ENCODE data around the gene TRAK1. TPM values are rescaled to one million over a fixed set of nuclear protein-coding genes. Genes with fewer than 3 reads are reported as not detected.

The TRAK1 gene
- total RNA-seq, 1 donor: 36.9 TPM

DNA sequence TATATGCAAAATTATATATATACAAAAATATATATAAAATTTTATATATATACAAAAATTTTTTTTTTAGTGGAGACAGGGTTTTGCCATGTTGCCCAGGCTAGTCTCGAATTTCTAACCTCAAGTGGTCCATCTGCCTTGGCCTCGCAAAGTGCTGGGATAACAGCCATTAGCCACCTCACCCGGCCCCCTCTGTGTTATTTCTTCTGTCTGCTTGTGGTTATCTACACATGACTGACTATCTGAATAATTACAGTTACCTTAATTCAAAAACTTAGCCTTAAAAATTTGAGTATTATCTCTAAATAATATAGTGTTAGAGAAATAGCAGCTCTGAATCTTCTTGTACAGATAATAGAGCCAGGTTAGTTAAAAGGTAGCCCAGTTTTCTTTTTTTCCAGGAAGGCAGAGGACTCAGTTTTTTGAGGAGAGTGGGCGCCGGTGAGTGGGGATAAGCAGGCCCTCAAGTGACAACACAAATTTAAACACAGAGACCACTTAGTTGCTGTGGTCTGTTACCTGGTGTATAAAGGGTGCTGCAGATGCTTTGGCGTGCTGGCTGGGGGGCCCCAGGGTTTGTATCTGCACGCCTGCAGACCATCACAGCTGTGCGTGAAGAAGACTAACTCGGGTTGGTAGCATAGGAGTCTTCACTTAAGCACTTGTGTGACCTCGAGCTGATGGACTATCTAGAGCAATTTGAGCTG, 83.7 kb downstream of the TRAK1 start:
- no peak for DNase-seq (ENCODE audit: low read depth in 2 of 3, low spot score in 2 of 3)

GRCh38 chr3:42175386-42176240, 84.5 kb downstream of the TRAK1 start:
- DNase-seq (ENCODE audit: low read depth in 2 of 3, low spot score in 2 of 3): no peak

DNA sequence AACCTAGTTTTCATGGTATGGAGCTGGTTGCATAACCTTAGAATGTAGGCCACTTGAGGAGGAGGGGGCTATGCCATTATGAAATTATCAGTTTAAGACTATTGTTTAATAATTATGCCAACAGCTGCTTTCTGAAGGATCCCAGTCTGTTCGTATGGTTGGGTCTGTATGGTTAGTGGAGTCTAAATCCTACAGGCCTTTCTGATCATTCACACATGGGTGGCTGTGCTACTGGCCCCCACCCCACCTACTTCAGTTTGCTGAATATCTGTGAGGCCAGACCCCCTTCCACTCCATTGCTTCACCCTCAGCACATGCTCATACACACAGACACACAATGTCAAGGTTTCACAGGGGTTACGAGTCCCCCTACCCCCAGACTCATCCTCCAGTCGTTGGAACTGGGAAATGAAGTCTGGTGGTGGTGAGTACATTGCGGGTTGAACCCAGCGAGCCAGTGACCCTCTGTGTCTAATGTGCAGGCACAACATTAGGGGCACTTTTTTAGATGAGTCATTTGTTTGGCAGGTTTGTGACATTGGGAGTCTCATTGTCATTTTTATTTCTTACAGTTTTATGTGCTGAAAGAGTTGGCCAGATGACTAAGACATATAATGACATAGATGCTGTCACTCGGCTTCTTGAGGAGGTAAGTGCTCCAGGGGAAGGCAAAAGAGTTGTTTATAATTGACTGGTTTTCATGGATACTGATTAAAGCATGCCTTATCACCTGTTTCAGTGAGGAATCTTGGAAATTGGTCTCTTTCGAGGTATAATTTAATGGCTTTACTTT, 85.3 kb downstream of the TRAK1 start:
- no peak for DNase-seq (ENCODE audit: low read depth in 2 of 3, low spot score in 2 of 3)

- no peak for DNase-seq (ENCODE audit: low read depth in 2 of 3, low spot score in 2 of 3)
Observed at GRCh38 chr3:42177068-42177800, 86.1 kb downstream of the TRAK1 start.

- DNase-seq (ENCODE audit: low read depth in 2 of 3, low spot score in 2 of 3): no peak
Observed at GRCh38 chr3:42177801-42178150, 86.6 kb downstream of the TRAK1 start.

GRCh38 chr3:42179110-42179725, 88.1 kb downstream of the TRAK1 start:
- no peak for DNase-seq (ENCODE audit: low read depth in 2 of 3, low spot score in 2 of 3)

GRCh38 chr3:42180901-42181300, 89.7 kb downstream of the TRAK1 start:
- no peak for DNase-seq (ENCODE audit: low read depth in 2 of 3, low spot score in 2 of 3)

DNA sequence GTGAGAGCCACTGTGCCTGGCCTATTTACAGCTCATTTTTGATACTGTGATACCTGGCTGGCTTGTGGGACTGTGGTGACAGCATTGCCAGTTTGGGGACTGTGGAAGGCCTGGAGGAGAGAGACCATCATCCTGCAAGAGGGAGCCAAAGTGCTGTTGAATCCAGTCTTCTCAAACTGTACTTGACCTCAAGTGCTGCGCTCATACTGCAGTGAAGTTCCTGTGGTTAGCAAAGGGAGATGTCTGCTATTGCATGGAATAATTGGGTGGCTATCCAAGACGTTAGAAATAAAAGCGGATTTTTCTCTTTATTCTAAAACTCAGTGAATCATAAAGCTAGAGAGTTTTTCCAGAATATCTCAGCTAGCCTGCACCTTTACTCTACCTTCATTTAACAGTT, 91.4 kb downstream of the TRAK1 start:
- DNase-seq (ENCODE audit: low read depth in 2 of 3, low spot score in 2 of 3): no peak

- DNase-seq (ENCODE audit: low read depth in 2 of 3, low spot score in 2 of 3): no peak
Observed at GRCh38 chr3:42183991-42184632, 93.0 kb downstream of the TRAK1 start.

DNA sequence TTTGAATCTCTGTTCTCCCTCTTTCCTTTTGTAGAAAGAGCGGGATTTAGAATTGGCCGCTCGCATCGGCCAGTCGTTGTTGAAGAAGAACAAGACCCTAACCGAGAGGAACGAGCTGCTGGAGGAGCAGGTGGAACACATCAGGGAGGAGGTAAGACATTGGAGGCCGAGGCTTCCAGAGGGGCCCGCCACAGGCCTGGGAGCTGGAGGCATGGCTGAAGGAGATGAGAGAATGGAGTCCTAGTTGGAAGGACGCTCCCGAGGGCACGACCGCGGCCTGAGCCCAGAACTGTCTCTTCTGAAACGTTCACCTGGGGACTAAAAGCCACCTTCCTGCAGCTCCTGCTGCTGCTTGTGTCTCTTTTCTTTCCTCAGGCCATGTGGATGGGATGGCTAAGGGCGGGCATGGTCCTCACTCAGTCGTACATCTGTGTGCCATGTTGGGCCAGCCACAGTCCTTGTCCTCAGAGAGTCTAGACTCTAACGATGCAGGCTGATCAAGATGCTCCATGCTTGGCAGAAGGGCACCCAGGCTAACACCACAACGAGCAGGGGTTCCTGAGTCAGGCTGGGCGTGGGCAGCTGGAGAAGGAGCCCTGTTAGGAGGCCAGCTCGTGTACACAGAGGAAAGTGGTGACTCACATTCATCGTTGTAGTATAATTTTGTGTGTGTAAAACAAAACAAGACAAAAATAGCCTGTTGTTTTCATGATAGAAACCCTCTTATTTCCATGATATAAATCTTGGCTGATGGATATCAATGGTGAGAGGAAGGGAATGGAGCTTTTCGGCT, 93.7 kb downstream of the TRAK1 start:
- DNase-seq (ENCODE audit: low read depth in 2 of 3, low spot score in 2 of 3): no peak

DNA sequence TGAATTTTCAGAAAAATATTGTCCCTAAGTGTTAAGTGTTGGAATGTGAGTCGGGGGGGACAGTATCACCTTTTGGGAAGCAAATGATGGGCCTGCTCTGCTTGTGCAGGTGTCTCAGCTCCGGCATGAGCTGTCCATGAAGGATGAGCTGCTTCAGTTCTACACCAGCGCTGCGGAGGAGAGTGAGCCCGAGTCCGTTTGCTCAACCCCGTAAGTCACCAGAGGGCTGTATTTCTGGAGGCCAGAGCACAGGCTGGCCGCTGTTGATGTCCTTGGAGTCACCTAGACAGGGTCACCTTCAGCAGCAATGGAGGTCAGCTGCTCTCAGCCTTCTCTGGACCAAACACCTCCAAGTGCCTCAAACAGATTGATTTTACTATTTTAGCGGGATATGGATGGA, 96.8 kb downstream of the TRAK1 start:
- no peak for DNase-seq (ENCODE audit: low read depth in 2 of 3, low spot score in 2 of 3)

GRCh38 chr3:42188376-42188775, 97.2 kb downstream of the TRAK1 start:
- DNase-seq (ENCODE audit: low read depth in 2 of 3, low spot score in 2 of 3): no peak

DNA sequence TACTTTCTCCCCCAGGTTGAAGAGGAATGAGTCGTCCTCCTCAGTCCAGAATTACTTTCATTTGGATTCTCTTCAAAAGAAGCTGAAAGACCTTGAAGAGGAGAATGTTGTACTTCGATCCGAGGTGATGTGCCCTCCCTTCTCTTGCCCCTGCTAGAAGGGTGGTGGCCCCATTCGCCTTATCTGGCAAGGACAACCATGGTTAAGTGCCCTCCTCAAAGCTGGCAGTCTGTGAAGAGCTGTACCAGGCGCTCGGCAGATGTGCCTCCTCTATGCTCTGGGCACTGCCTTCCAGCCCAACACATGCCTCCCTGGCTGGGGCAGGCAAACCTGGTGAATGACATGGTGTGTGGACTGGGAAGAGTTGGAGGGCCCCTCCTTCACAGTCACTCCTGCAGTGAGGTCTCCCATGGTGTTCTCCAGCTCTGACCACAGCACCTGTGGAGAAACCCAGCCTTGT, 97.9 kb downstream of the TRAK1 start:
- no peak for DNase-seq (ENCODE audit: low read depth in 2 of 3, low spot score in 2 of 3)

GRCh38 chr3:42189736-42190135, 98.6 kb downstream of the TRAK1 start:
- DNase-seq (ENCODE audit: low read depth in 2 of 3, low spot score in 2 of 3): no peak

DNA sequence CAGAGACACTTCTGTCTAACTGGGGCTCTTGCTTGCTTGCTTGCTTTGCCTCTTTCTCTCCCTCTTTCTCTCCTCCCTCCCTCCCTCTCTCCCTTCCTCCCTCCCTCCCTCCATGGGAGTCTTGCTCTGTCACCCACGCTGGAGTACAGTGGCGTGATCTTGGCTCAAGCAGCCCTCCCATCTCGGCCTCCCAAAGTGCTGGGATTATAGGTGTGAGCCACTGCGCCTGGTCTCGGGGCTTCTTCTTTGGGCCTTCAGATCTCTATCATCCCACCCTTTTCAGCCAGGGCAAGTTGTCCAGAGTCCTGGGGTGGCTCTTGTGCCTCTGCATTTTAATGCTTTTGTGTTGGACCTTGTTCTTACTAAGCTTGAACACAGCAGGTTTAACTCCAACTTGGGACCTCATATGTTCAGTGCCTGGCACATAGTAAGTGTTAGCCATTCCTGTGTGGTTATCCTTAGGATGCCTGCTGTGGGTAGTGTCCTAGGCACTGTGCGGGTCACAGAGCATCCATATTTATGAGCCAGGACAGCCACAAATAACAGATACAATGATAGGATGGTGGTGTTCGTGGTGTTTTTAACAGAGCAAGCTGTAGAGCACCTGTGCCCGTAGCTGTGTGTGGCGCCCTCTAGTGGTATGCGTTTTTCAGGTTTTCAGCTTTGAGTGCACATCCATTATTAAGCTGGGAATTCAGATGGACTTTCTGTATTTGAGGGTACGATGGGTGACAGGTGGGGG, 99.7 kb downstream of the TRAK1 start:
- peak; percentile 43 to 74 (median 68) for DNase-seq (ENCODE audit: low read depth in 2 of 3, low spot score in 2 of 3)

- DNase-seq (ENCODE audit: low read depth in 2 of 3, low spot score in 2 of 3): no peak
Observed at GRCh38 chr3:42191443-42191747, 100.2 kb downstream of the TRAK1 start.

- peak in 1 of 3 donors; percentile 31 for DNase-seq (ENCODE audit: low read depth in 2 of 3, low spot score in 2 of 3)
Observed at GRCh38 chr3:42192334-42193200, 101.4 kb downstream of the TRAK1 start.

All from hematopoietic multipotent progenitor cell (in vitro differentiated cells).